HG03039 (cell line): ENCODE results near the gene STK24.
"Not testable (repeated sequence)": the region's sequence is repeated elsewhere in the genome, so short reads cannot be mapped to it uniquely, and the experiment has no call there.

ENCODE experiments used
- ATAC-seq: cut with Tn5 transposase; IDR thresholded peaks from one replicate; pipeline ENCODE4 v1.9.1; 2021; ENCODE audit warnings: mild to moderate bottlenecking, moderate library complexity; ENCODE audit not compliant: unreplicated experiment

STK24 gene

GRCh38 chr13:98416408-98416807 is 160.5 kb downstream of the STK24 start:
- no peak for ATAC-seq

- no peak for ATAC-seq
Measured at GRCh38 chr13:98415326-98416070, 161.4 kb downstream of the STK24 start.

- ATAC-seq = no peak
Measured at GRCh38 chr13:98413796-98414195, 163.1 kb downstream of the STK24 start.

GRCh38 chr13:98413278-98413677 is 163.6 kb downstream of the STK24 start:
- ATAC-seq = not testable (repeated sequence)

- no peak for ATAC-seq
Measured at GRCh38 chr13:98411617-98412265, 165.2 kb downstream of the STK24 start.

GRCh38 chr13:98411013-98411412 is 165.9 kb downstream of the STK24 start:
- no peak for ATAC-seq

- ATAC-seq = no peak
Measured at GRCh38 chr13:98410612-98411011, 166.3 kb downstream of the STK24 start.

GRCh38 chr13:98409281-98409680 is 167.6 kb downstream of the STK24 start:
- no peak for ATAC-seq

- ATAC-seq = no peak
Measured at GRCh38 chr13:98407575-98407974, 169.3 kb downstream of the STK24 start.

GRCh38 chr13:98406971-98407370 is 169.9 kb downstream of the STK24 start:
- ATAC-seq = no peak

- ATAC-seq = no peak
Measured at GRCh38 chr13:98406427-98406826, 170.5 kb downstream of the STK24 start.

- ATAC-seq = no peak
Measured at GRCh38 chr13:98405690-98406344, 171.1 kb downstream of the STK24 start.

- no peak for ATAC-seq
Measured at GRCh38 chr13:98405107-98405571, 171.8 kb downstream of the STK24 start.

- no peak for ATAC-seq
Measured at GRCh38 chr13:98403076-98403475, 173.8 kb downstream of the STK24 start.

- no peak for ATAC-seq
Measured at GRCh38 chr13:98401934-98402333, 175.0 kb downstream of the STK24 start.

GRCh38 chr13:98399756-98400155 is 177.2 kb downstream of the STK24 start:
- ATAC-seq = no peak

- ATAC-seq = no peak
Measured at GRCh38 chr13:98398581-98398980, 178.3 kb downstream of the STK24 start.

- ATAC-seq = no peak
Measured at GRCh38 chr13:98397861-98398260, 179.0 kb downstream of the STK24 start.

- no peak for ATAC-seq
Measured at GRCh38 chr13:98397221-98397620, 179.7 kb downstream of the STK24 start.

- no peak for ATAC-seq
Measured at GRCh38 chr13:98396071-98396710, 180.7 kb downstream of the STK24 start.
